ENCODE measurements around the gene DBH. TPM values are rescaled to one million over a fixed set of nuclear protein-coding genes. Genes with fewer than 3 reads are reported as not detected.
"Not testable (repeated sequence)": the region's sequence is repeated elsewhere in the genome, so short reads cannot be mapped to it uniquely, and the experiment has no call there.

DBH gene
- total RNA-seq, 1 experiment from 2014 or later = not detected

DNA sequence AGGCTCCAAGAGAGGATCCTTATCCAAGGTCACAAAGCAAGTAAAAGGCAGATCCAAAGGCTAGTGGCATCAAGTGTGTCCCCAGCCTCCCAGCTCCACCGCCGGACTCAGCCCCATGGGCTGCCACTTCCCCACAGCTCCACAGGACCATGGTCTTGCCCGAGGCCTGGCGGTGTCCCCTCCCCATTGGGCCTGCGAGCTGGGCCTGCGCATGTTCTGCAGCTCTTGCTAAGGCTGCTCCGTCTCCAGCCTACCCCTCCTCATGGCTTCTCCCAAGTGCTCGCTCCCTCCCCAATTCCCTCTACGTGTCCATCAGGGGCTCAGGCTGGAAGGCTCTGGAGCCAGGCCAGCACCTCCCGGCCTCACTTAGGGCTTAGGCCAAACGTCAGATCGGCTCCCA lies 29.4 kb downstream of the DBH start:
- no peak for DNase-seq (ENCODE audit: low read depth)

DNA sequence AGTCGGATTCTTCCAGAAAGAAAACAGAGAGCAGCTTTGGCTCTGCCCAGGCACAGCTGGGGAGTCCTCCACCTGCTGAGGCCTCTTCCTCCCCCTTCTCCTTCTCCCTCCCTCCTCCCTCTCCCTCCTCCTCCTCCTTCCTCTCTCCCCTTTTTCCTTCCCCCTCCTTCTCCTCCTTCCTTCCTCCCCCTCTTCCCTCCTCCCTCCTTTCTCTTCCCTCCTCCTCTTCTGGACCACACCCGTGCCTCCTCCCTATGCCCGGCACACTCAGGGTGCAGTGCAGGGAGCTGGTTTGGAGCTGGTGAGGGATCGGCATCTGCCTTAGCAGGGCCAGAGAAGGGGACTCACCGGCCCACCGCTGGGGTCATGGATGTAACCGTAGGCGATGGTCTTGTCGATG lies 30.2 kb downstream of the DBH start:
- DNase-seq (ENCODE audit: low read depth) = no peak

DNA sequence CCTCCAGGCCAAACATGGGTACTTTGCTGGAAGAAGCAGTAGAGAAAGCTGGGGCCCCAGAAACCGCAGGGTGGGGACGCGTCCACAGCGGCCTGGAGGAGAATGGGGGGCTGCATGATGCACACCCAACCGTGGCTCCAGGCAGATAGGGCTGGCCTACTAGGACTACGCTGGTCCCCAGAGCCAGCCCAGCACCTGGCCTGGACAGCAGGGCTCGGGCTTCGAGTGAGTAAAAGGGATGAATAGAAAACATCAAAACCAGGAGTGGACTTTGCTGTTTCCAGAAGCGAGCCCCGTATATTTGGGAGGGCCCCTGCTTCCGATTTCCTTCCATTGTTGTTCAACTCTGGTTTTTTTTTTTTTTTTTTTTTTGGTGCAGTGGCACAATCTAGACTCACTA lies 30.7 kb downstream of the DBH start:
- no peak for DNase-seq (ENCODE audit: low read depth)

DNA sequence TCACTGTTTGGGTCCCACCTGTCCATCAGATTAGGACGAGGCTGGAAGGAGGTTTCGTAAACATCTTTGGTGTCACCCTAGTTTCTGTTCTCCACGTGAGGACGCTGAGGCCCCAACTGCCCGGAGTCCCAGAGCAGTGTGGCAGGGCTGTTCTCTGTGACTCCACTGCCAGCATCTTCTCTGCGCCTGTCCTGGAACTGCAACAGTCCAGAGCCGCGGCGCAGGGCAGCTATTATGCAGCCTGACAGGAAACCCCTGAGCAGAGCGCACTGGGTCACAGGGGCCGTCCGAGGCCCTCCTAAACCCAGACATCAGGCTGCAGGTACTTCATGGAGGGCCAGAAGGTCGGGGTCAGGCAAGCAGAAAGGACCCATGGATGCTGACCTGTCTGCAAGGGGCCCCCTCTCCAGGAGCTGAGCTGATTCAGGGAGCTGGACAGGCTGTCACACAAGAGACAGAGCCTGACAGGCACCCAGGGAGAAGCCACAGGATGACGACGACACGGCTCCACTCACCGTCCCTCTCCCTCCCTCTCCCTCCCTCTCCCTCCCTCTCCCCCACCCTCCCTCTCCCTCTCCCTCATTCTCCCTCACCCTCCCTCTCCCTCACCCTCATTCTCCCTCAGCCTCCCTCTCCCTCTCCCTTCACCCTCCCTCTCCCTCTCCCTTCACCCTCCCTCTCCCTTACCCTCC lies 31.7 kb downstream of the DBH start:
- DNase-seq (ENCODE audit: low read depth) = no peak

DNA sequence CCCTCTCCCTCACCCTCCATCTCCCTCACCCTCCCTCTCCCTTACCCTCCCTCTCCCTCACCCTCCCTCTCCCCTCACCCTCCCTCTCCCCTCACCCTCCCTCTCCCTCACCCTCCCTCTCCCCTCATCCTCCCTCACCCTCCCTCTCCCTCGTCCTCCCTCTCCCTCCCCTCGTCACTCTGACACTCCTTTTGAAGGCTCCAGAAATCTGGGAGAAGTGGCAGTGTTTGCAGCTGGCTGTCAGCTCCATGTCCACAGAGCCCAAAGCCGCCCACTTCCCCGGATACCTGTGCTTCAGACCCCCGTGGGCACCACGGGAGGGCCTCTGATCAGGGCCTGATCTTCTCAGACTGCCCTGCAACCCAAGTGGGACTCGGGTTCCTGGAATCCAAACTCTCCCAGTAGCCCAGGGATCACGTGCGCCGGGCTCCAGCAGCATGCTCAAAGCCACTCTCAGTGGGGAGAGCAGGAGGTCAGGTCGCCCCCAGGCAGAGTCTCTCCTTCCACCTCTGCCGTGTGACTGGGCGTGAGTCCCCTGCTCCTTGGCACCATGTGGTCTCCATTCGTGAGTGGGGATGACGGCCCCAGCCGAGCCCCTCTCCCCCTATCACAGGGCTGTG lies 33.1 kb downstream of the DBH start:
- no peak for DNase-seq (ENCODE audit: low read depth)

DNA sequence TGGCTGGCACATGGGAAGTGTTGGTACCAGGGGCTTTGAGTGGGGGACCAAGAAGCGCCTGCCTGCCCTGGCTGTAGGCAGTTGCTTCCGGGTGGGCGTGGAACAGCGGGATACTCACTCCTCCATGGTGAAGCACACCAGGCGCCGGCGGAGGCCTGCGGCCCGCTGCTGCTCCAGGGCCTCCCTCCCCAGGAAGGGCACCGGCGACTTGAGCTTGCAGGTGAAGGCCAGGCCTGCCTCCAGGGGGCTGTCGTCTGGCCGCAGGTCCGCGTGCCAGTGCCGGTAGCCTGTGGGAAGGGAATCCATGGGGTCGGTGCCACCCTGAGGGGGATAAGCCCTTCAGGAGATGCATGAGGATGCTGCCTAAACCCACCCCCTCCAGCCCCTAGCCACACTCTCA lies 34.3 kb downstream of the DBH start:
- DNase-seq (ENCODE audit: low read depth) = no peak

DNA sequence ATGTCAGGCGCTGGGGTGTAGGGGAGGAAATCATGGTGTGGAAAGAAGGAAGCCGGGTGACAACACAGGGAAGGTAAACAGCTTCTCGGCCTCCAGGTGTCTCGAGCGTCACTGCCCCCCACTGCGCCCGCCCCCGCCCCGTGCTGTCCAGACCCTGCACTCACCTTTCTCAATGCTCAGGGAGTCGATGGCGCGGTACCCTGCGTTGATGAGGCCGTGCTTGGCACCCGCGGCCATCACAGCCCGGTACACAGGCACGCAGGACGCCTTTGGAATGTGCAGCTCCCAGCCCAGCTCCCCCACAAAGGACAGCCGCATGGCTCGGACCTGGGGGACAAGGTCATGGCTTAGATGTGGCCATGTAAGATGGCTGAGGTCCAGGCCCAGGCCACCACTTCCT lies 35.2 kb downstream of the DBH start:
- no peak for DNase-seq (ENCODE audit: low read depth)

DNA sequence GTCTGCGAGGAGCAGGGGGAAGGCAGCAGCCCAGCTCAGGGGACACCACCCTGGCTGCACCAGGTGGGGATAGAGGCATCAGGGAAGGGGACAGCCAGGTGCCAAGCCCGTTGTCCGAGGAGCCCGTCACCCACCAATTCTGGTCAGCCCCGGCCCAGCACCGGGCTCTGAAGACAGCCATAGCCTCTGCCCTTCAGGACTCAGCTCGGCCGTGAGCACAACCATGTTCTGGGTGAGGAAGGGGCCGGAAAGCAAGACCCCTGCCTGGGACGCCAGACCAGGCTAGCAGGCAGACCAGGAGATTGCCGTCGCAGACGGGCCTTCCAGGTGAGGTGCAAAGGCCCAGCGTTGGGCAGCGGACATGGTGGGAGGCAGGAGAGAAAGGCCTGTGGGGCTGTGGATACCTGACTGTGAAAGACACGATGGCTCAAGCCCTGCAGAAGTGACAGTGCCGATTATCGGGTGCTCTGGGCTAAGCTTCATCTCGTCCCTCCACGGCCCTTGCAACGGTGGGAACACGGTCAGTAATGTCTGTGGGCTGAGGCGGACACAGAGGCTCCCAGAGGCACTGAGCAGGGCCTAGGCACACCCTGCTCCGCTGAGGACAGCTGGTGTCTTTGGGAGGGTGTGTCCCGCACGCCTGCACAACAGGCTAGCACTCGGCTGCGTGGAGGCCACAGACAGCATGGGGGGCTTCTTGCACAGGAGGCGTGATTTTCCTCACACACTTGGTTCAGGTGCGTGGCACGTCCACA lies 36.5 kb downstream of the DBH start:
- DNase-seq (ENCODE audit: low read depth) = no peak

DNA sequence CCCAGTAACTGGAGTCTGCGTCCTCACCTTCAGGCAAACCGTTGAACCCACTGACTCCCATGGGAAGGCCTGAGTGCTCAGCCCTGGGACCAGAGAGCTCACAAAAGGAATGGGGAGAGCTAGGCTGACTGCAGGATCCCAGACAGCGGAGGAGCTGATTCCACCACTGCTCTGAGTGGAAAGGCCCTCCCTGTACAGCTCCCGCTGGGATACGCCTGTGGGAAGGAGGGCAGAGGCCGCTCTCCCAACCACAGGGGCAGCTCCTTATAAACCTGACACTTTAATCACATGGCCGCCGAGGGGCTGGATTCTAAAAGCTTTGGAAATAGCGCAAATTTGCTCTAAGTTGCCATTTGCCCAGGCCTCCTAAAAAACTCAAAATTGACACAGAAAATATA lies 37.1 kb downstream of the DBH start:
- DNase-seq (ENCODE audit: low read depth) = no peak

DNA sequence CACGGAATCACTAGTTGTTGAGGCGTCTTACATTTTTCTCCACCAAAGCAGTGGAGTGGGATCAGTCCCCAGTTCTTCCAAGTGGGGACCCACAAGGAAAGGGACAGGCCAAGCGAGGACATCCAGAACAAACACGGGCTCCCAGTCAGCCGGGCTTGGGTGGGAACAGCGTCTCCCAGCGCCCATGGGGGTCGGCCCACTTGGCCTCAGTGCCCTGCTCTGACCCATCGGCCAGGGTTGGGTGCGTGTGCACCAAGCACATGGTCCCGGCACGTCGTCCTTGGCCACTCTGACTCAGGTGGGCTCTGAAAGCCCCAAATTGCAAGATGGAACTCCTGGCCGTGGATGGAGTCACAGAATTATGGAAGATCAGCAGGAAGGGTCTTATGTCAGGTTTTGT lies 37.9 kb downstream of the DBH start:
- no peak for DNase-seq (ENCODE audit: low read depth)

DNA sequence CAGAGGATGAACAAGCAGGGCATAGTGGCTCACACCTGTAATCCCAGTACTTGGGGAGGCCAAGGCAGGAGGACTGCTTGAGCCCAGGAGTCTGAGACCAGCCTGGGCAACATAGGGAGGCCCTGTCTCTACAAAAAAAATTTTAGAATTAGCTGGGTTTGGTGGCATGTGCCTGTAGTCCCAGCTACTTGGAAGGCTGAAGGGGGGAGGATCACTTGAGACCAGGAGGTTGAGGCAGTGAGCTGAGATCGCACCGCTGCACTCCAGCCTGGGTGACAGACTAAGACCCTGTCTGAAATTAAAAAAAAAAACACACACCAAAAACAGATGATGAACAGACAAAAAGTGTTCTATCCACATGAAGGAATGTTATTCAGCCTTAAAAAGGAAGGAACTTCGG lies 39.6 kb downstream of the DBH start:
- not testable (repeated sequence) for DNase-seq (ENCODE audit: low read depth)

DNA sequence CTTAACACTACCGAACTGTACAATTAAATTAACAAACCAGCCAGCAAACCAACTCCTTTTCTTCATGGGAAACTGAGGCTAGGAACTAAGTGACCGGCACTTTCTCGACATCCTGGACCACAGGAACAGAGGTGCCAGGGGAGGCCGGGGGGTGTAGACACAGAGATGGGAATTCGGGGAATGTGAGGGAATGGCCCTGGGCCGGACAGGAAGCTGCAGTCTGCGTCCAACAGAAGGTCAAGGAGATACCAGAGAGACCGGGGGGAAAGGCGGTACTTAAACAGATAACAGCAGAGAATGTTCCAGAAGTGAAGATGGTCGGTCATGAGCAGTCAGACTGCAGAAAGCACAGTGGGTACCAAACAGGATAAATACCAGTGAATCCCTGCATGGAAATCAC lies 40.3 kb downstream of the DBH start:
- no peak for DNase-seq (ENCODE audit: low read depth)

DNA sequence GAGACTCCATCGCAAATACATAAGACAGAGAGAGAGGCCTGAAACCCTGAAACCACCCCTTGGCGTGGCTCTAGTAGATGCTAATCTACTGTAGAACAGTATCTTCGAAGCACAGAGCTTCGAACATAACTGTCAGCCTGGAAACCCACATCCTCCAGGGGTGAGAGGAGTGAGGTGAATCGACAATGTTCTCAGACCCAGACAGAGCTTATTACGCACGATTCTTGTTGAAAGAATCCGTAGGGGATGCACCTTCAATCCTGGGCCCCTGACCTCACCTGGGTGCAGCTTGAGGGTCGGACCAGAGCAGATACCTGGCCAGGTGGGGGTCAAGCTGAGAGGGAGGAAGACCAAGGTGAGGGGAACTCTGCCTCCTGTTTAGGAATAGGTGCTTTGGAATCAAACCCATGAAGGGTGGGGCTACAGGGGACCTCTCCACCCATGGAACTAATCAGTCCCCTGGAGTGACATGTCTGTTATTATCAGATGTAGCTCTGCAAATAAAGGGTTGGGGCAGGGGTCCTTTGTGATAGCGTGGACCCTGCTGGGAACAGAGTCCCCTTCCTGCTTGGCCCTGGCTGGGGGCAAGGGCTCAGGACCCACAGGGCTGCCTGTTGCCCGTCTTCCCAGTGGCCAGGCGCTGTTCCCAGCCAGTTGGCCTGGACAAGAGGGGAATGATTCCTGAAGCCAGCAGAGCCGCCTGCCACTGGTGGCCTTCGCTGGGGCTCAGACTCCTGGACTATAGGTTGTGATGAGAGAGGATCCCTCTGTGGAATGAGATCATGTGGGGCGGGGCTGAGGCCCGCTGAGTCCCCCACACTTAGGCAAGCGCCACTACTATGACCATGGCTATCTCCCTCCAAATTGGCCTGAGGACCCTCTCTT lies 41.2 kb downstream of the DBH start:
- no peak for DNase-seq (ENCODE audit: low read depth)

DNA sequence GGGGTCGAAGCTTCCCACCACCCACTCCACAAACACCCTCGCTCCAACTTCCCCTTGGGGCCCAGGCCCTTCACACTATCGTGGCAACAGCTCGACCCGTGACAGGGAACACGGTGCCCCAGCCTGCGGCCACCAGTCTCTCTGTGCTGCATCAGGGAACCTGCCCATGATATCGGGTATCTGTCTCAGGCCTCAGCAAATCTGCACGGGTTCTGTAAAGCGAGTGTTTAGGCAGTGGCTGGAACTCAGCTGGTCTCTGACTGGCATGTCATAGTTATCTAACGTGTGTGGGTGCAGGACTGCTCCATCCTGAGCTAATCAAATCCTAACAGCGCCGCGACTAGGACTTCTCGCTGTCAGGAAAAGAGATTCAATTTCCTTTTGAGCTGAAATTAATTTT lies 42.9 kb downstream of the DBH start:
- no peak for DNase-seq (ENCODE audit: low read depth)

DNA sequence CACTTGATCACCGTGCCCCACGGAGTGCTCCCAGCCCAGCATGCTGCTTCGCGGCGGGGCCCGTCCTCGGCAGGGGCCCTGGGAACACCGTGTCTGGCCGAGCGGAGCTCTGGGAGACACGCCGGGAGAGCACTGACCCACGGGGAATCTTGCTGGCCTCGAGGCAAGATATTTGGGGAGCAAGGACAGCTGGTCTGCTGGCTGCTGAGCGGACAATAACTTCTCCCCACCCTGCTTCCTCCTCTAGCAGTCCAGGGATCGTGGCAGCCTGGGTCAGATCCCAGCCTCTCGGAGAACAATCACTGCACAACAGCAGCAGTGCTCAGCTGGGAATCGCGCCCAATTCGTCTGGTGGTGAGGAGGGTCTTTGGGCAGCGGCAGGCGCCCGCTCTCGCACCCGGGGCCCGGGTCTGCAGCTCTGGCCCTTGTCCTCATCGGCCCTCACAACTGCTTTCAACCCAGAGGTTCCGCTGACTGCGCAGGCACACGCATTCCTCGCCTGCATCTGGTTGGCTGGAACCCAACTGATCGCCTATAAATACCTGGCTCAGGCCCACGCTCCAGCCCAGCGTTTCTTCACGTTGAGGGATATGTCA lies 43.4 kb downstream of the DBH start:
- DNase-seq (ENCODE audit: low read depth) = no peak

DNA sequence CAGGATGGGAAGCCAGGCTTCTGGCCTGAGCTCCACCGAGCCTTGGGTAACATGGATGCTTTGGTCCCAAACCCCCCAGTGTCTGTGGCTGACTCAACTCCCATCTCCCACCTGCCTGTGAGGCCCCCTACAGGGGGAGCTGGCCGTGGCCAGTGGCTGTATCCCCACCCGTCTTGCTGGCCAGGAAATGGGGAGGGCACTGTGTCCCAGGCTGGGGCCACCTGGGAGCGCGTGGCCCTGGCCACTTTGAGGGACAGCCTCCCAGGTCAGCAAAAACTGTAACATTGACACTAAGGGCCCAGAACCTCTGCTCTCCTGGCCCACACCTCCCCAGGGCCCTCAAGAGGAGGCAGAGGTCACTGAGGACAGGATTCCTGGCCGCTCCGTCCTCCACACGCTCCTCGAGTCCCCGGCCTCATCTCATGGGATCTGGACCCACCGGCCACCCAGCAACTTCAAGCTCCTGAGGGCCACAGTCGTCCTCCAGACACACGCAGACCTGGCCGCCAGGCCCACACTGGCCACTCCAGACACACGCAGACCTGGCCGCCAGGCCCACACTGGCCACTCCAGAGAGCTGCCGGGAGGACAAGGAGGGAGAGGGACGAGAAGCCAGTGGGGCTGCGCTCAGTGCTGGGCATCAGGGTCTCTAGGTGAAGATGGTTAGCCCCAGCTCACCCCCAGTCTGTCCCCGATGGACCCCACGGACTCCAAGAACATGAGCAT lies 44.2 kb downstream of the DBH start:
- no peak for DNase-seq (ENCODE audit: low read depth)

DNA sequence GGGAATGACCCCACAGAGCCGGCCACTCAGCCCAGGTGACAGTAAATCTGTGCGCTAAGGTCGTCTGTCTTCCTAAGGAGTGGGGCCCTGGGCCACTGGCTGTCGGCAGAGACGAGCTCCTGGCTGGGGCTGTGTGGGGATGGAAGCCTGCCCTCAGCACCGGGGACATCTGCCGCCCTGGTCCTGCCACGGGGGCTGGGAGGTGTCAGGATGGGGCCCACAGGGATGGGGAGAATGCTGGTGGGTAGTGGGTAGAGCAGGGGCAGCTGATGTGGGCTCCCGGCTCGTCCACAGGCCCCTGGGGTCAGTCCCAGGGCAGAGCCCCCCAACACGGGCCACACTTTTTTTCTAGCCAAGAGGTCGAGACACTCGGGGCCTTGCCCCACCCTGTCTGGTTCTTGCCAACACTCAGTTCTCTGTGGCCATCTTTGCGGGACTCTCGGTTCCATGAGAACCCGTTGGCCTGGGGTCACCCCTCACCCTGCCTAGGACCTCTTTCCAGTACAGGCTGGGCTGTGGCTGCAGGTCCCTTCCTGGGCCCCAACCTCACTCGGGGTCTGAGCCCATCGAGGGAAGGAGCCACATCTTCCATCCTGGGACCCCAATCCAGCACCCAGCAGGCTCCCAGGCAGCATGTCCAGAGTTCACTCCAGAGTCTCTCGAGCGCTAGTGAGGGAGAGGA lies 45.0 kb downstream of the DBH start:
- DNase-seq (ENCODE audit: low read depth) = no peak

DNA sequence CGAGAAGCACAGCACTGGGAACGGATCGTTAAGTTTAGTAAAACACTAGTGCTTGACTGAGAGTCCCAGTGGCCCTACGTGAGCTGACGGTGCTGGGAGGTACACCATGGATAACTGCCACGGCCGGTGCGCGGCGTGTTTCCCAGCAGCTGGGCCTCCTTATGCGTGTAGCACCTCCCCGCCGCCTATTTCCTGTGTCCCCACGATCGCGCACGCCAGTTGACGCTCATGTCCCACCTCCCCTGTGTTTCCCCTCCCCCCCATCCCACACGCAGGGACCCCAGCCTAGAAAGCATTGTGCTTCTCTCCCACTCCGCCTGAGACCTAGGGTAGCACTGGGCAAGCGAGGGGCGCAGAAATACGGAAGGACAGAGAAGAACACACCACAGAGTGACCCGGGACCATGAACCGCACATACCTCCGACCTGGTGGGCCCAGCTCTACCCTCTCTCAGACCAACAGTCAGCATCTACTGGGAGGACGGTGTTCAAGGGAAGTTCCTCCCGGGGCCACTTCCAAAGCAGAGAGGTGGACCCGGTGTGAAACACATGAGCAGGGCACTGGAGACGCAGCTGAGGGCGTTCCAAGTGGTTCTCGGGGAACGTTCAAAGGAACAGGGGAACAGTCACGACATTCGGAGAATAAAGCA lies 45.6 kb downstream of the DBH start:
- no peak for DNase-seq (ENCODE audit: low read depth)

DNA sequence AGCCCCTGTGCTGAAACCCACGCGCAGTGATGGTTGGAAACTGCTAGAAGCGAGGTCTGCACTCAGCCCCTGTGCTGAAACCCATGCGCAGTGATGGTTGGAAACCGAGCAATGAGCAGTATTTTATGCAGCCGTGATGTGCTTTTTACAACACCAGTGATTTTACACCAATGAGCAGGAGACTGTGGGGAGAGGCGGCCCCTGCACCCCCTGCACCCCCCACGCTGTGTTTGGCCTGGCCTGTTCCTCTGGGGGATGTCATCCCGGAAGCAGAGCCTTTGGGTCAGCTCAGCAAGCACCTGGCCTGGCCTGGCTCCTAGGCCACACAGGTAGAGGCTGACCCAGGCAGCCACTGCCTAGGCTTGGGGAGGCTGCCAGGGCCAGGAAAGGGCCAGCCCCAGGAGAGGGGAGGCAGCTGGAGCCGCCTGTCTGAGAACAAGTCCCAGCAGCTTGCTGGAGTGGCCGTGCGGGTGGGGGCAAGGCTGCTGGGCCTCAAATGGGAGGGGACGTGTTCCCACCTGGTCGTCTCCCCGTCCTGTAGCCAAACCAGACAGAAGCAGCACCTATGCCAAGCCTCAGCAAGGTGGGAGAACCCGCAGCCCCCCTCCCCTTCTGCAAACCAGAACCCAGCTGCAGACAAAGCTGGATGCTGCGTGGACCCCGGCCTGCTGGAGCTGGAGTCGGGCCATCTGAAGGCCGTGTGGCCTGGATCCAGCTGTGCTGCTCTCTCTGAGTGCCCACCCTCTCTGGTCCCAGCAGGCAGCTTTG lies 46.8 kb downstream of the DBH start:
- no peak for DNase-seq (ENCODE audit: low read depth)

Measured in HT1080 (cell line).